ENCODE results near the gene RPS6KB2.
A peak's percentile ranks its signal among the peaks of the same experiment; 100 is the strongest.
"Not testable (repeated sequence)": the region's sequence is repeated elsewhere in the genome, so short reads cannot be mapped to it uniquely, and the experiment has no call there.

The RPS6KB2 gene

GRCh38 chr11:67410984-67411784 is 17.1 kb upstream of the RPS6KB2 start:
- no peak for DNase-seq

DNA sequence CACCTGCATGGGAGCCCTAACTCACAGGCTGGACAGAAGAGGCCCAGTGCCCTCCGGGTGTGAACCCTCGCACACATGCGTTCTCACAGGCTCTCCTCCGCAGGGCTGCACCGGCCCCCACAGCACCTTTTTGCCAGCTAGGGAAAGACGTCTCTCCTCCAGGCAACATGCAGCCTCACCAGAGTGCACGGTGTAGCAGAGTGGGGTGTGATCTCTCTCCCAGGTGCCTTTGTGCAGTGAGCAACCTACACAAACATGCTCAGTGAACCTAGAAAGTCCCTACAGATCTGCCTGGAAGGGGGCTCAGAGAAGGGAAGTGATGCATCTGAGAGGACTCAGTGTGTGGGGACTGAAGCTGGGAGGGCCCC is 16.5 kb upstream of the RPS6KB2 start:
- DNase-seq = no peak

DNA sequence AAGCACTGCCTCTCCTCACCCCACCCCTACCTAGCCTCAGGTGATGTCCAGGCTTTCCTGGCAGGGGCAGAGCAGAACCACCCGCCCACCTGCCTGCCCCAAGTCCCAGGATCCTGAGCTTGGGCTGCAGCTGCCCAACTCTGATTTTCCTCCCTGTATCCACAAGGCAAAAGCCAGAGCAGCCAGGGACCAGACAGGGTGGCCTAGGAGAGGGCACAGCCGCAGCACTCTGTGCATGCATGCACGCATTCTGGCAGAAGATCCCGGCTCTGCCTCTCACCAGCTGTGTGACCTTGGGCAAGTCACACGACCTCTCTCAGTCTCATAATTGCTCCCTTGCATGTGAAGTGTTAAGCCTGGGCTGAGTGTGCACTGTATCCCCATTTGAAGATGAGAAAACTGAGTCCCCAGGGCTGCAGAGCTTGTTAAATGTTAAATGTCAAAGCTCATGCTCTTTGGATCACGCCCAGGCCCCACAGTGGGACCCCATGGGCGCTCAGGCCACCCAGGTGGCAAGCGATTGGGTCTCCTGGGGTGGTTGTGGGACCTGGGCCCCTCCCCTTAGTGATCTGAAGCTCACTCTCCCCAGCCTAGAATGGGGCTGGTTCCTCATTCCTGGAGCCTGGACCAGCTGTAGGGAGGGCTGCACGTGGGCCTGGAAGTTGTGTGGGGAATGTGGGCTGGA is 15.7 kb upstream of the RPS6KB2 start:
- no peak for DNase-seq

- peak; percentile 92 for DNase-seq
These were observed 14.9 kb upstream of the RPS6KB2 start for GRCh38 chr11:67413266-67413849.

DNA sequence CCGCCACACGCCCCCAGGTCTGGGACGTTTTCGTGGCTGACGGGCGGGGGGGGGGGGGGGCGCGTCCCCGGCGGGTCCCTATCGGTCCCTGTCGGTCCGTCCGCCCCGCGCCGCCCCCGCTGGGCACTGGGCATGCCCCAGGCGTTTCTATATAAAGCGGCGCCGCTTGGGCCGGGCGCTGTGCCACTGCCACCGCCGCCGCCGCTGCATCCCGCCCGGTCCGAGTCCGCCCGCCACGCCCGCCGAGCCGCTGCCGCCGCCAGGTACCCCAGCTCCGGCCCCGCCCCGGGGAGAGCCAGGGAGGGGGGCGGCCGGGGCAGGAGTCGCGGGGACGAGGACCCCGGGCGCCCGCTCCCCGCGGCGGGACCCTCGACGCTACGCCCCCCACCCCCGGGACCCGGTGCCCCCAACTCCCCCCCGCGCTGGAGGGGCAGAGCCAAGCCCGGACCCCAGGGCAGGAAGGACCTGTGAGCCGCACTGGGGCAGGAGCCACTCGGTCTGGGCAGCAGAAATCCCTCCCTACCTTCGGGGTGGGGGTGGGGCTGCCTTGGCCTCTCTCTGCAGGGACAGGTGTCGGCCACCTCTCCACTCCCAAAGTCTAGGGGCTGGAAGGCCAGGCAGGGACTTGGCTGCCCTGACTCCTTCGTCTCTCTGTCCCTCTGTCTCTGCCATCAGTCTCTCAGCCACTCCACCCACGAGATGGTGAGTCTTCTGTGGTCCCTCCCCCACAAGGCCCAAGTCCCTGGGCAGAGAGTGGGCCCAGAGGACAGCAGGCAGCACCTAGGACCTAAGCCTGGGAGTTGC is 12.6 kb upstream of the RPS6KB2 start, which contains the start of gene CARNS1:
CARNS1 (plus strand) TSS at position 178 of the 804 bp plus-strand sequence; CDS start at position 700, 522 bp downstream.
- no peak for DNase-seq

DNA sequence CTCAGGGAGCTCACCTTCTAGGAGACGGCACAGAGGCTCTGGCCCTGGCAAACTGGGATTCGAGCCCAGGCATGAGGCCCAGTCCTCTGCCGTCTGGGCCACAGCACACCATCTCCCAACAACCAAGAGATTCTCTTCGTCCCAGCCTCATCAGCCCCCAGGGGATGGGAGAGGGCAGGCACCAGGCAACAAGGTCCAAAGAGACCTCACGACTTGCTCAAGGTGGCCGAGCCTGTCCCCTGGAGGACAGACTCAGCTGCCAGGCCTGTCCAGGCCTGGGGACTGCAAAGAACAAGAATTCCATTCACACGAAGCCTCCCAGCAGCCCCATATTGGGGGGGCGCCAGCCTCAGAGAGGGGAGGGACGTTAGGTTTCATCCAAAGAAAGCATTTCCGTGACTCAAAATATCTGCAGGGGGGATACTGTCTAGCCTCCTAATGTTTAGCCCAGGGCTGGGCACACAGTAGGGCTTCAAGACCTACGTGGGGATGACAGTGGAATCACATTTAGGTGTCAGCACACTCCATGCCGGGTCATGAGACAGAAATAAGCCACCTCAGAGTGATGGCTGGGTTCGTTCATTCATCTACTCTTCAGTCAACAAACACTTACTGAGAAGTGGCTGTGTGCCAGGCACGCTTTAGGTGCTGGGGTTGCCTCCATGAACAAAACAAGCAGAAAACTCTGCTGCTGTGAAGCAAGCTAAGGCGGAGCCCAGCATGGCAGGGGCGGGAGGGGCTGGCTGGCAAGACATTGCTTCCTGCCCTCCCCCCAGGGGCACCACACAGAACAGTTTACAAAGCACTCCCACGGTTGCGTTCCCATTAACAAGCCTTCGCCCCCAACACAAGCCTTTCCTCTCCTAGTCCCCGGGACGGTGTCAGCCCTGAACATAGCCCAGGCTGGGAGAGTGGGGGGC is 11.6 kb upstream of the RPS6KB2 start:
- peak; percentile 87 for DNase-seq

GRCh38 chr11:67417425-67417824 is 10.9 kb upstream of the RPS6KB2 start:
- no peak for DNase-seq

DNA sequence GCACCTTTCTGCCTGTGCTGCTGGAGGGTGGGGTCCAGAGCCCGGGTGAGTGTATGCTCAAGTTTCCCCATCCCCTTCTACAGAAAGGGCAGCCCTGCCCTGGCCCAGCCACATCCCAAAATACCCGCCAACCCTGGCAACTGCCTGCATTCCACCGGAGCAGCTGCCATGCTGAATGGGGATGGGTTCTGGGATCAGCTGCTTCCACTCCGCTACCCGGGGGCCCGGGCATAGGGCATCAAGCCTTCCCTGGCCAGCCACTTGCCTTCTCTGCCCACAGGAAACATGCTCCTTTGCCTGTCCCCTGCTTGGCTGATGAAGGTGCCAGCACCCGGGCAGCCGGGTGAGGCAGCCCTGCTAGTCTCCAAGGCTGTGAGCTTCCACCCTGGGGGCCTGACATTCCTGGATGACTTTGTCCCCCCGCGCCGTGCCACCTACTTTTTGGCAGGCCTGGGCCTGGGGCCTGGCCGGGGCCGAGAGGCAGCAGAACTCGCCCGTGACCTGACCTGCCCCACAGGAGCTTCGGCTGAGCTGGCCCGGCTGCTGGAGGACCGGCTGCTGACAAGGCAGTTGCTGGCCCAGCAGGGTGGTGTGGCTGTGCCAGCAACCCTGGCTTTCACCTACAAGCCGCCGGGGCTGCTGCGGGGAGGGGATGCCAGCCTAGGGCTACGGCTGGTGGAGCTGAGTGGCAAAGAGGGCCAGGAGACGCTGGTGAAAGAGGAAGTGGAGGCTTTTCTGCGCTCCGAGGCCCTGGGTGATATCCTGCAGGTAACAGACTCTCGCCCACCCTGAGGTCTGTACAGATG is 9.6 kb upstream of the RPS6KB2 start:
- DNase-seq = peak; percentile 76

- no peak for DNase-seq
These were observed 8.8 kb upstream of the RPS6KB2 start for GRCh38 chr11:67419325-67420049.

GRCh38 chr11:67420147-67420645 is 8.1 kb upstream of the RPS6KB2 start:
- no peak for DNase-seq

DNA sequence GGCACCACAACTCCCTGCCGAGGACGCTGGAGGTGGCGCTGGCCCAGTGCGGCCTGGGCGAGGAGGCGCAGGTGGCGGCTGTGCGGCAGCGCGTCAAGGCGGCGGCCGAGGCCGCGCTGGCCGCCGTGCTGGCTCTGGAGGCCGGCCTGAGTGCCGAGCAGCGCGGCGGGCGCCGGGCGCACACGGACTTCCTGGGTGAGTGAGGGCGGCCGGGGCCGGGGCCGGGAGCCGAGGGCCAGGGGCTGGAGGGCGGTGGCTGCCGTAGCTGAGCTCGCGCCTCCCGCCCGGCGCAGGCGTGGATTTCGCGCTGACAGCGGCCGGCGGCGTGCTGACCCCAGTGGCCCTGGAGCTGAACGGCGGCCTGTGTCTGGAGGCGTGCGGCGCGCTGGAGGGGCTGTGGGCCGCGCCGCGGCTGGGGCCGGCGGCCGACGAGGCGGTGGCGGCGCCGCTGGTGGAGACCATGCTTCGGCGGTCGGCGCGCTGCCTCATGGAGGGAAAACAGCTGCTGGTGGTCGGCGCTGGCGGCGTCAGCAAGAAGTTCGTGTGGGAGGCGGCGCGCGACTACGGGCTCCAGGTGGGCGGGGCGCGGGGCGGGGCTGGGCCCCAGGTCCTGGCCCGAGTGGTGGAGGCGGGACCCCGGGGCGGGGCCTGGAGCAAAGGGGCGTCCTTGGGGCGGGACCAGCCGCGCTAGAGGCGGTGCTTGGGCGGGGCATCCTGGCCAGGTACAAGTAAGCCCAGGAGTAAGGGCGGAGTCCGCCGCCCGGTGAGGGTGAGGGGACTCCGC is 7.5 kb upstream of the RPS6KB2 start:
- DNase-seq = peak; percentile 97

- DNase-seq = no peak
These were observed 6.8 kb upstream of the RPS6KB2 start for GRCh38 chr11:67421430-67422031.

GRCh38 chr11:67422891-67423290 is 5.4 kb upstream of the RPS6KB2 start:
- no peak for DNase-seq

GRCh38 chr11:67423466-67423865 is 4.8 kb upstream of the RPS6KB2 start:
- no peak for DNase-seq

GRCh38 chr11:67423891-67424613 is 4.2 kb upstream of the RPS6KB2 start:
- DNase-seq = no peak

DNA sequence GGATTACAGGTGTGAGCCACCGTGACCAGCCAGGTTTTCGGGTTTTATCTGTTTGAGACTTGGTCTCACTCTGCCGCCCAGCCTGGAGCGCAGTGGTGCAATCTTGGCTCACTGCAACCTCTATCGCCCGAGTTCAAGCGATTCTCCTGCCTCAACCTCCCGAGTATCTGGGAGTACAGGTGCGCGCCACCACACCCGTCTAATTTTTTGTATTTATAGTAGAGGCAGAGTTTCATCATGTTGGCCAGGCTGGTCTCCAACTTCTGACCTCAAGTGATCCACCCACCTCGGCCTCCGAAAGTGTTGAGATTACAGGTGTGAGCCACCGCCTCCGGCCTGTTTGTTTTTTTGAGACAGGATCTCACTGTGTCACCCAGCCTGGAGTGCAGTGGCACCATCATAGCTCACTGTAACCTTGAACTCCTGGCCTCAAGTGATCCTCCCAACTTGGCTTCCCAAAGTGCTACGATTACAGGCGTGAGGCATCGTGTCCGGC is 882 bp upstream of the RPS6KB2 start:
- DNase-seq = not testable (repeated sequence)

GRCh38 chr11:67429038-67429668 is 859 bp downstream of the RPS6KB2 start:
- DNase-seq = peak; percentile 29
